HFFc6 (cell line): Measurements from ENCODE around the gene DOCK4. TPM values are rescaled to one million over a fixed set of nuclear protein-coding genes. Genes with fewer than 3 reads are reported as not detected.

Experiments
- DNase-seq: peaks from one replicate; pipeline ENCODE4 v3.0.0-alpha.2; 2018
- H3K27ac Mint-ChIP-seq: 2 replicates; pipeline ENCODE4 v1.8.0; 2020; ENCODE audit warnings: mild to moderate bottlenecking, mixed read lengths
- H3K27me3 Mint-ChIP-seq: 2 replicates; pipeline ENCODE4 v1.8.0; 2021; ENCODE audit warnings: mild to moderate bottlenecking, moderate library complexity, mixed read lengths; ENCODE audit not compliant: insufficient read depth
- H3K36me3 Mint-ChIP-seq: 2 replicates; pipeline ENCODE4 v1.8.0; 2021; ENCODE audit warnings: low read depth, mixed read lengths
- H3K4me1 Mint-ChIP-seq: 2 replicates; pipeline ENCODE4 v1.8.0; 2020; ENCODE audit warnings: low read depth, mixed read lengths
- H3K4me3 Mint-ChIP-seq: 2 replicates; pipeline ENCODE4 v1.8.0; 2020; ENCODE audit warnings: mild to moderate bottlenecking, moderate library complexity, mixed read lengths
- H3K9me3 Mint-ChIP-seq: 2 replicates; pipeline ENCODE4 v1.8.0; 2020; ENCODE audit warnings: mild to moderate bottlenecking, mixed read lengths
- CTCF ChIP-seq: fragments of 200-600 bp; sonication (generic); IDR thresholded peaks from 2 replicates; pipeline ENCODE4 v1.5.0; 2021; ENCODE audit warnings: antibody characterized with exemption, mild to moderate bottlenecking
- total RNA-seq, 6 experiments: library from RNA; stranded (reverse); fragmentation: NEBNext Ultra II Directional; extraction: Animal tissue kit (Norgen Biotek cat#: 25700); gene quantifications; 2 replicates in 1 of 6; 3 replicates in 5 of 6; pipeline ENCODE4 v1.2.3, GENCODE V29; 2021

DOCK4 gene
- total RNA-seq, 6 experiments from 2014 or later: 2.2 to 3.9 (median 3.3) TPM

DNA sequence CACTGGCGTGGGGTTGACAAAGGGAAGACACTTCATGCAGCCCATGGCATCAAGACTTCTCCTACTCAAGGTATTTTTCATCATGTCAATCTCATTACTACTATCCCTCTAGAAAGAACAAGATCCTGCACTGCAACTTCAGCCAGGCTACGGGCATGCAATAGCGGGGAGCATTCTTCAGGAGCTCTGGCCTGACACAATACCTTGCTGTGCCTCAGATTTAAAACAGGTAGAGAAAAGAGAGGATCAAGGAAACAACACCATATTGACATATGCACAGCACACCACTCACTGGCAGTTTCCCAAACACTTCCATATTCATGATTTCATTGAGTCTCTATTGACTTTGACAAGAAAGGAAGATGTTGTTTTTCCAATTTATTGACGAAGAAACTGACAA, 51.5 kb downstream of the DOCK4 start:
- DNase-seq: no peak
- no peak for TF ChIP-seq CTCF
- H3K27ac Mint-ChIP-seq: no peak overlapping the region
- peaks cover 19% of the 10 kb centered on the region for H3K4me1 Mint-ChIP-seq
- no peaks in the 10 kb centered on the region for H3K36me3 Mint-ChIP-seq
- H3K9me3 Mint-ChIP-seq: no peaks in the 10 kb centered on the region
- H3K27me3 Mint-ChIP-seq: peaks cover 6% of the 10 kb centered on the region
- H3K4me3 Mint-ChIP-seq: no peak overlapping the region

DNA sequence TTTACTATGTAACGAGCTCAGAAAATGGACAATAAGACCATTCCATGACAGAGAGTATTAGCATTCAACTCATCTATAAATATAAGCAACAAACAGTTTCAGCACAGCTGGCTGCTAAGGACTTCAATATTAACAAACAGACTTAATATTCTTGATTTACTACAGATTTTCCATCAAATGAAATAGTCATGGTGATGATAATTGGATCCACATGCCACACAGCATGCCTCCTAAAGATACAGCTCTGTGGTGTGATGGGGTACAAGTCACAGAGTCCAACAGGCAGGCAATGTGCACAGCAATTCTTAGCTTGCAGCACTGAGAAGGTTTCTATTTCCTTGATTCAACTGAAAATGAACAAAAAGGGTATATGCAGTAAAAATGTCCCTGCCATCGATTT, 54.0 kb downstream of the DOCK4 start:
- Mint-ChIP-seq H3K9me3 (no peaks in the 10 kb centered on the region), H3K27ac (no peak overlapping the region), H3K36me3 (no peaks in the 10 kb centered on the region), H3K4me1 (peaks cover 16% of the 10 kb centered on the region), H3K27me3 (peaks cover 6% of the 10 kb centered on the region), H3K4me3 (no peak overlapping the region)
- DNase-seq: no peak
- TF ChIP-seq CTCF: no peak

GRCh38 chr7:112150823-112151641, 55.2 kb downstream of the DOCK4 start:
- TF ChIP-seq CTCF: no peak
- H3K27ac Mint-ChIP-seq: no peak overlapping the region
- no peaks in the 10 kb centered on the region for H3K36me3 Mint-ChIP-seq
- DNase-seq: no peak
- H3K9me3 Mint-ChIP-seq: no peaks in the 10 kb centered on the region
- no peak overlapping the region for H3K4me3 Mint-ChIP-seq
- peaks cover 12% of the 10 kb centered on the region for H3K4me1 Mint-ChIP-seq
- H3K27me3 Mint-ChIP-seq: peaks cover 6% of the 10 kb centered on the region

DNA sequence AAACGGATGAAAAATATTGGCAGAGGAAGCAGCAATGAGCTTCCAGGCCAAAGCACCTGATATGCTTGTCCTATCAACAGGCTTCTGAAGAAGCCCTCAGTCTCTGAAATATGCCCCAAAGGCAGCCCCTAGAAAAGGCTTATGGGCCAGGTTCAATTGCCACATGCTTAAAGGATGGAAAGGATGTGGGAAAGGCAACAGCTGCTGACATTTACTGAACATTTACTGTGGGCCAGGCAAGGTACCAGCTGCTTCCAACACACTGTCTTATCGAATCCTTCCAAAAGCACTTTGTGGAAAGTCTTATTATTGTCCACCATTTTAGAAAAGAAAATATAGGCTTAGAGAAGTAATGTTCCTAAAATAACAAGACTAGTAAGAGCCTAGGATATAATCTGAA, 56.5 kb downstream of the DOCK4 start:
- no peak for TF ChIP-seq CTCF
- Mint-ChIP-seq H3K9me3 (no peaks in the 10 kb centered on the region), H3K4me3 (no peak overlapping the region), H3K27ac (no peak overlapping the region), H3K36me3 (no peaks in the 10 kb centered on the region), H3K27me3 (peaks cover 5% of the 10 kb centered on the region), H3K4me1 (peaks cover 12% of the 10 kb centered on the region)
- DNase-seq: no peak

GRCh38 chr7:112147793-112148361, 58.3 kb downstream of the DOCK4 start:
- H3K36me3 Mint-ChIP-seq: no peaks in the 10 kb centered on the region
- H3K4me1 Mint-ChIP-seq: peaks cover 25% of the 10 kb centered on the region
- DNase-seq: no peak
- no peak overlapping the region for H3K4me3 Mint-ChIP-seq
- no peaks in the 10 kb centered on the region for H3K9me3 Mint-ChIP-seq
- no peak for TF ChIP-seq CTCF
- no peak overlapping the region for H3K27ac Mint-ChIP-seq
- peaks cover 5% of the 10 kb centered on the region for H3K27me3 Mint-ChIP-seq
